ENCODE results near the gene TOX2. TPM values are rescaled to one million over a fixed set of nuclear protein-coding genes. Genes with fewer than 3 reads are reported as not detected.

The TOX2 gene
- total and polyA plus RNA-seq, 2 of the 8 experiments (the other 6 are each of a cell fraction or from before 2014, with no cell fraction given), result 1.8 to 3.4 TPM

DNA sequence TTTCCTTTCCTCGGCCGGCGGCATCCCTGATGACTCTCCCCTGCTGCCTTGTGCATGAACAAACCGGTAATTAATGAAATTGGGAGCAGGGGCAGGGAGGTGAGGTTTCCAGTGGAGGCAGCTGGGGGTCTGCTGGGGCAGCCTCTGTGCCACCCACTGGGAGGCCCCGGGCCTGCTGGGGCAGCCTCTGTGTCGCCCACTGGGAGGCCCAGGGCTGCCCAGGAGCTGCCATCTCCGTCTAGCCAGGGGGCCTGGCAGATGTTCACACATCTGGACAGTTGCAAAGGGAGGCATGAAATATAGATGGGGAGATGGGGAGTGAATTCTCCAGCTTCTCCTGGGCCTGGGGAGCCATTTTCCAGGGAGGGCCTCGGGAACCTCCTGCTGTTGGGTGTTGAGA is 33.8 kb downstream of the TOX2 start (continued):
- TF ChIP-seq POU5F1 (IDR thresholded peaks at IDR 0.05; ENCODE audit: low read depth, low read length) (no peak), CBX5 (IDR thresholded peaks at IDR 0.05; ENCODE audit: low read depth, low read length) (no peak), KDM1A (IDR thresholded peaks at IDR 0.05; ENCODE audit: borderline replicate concordance, low read length) (no peak), SUZ12 (IDR thresholded peaks at IDR 0.05; ENCODE audit: low read length) (no peak), BCL11A (IDR thresholded peaks at IDR 0.05; ENCODE audit: low read depth in 2 of 2, low read length in 2 of 2) (no peak)

Measured in H1 (cell line).